Naive B cell (primary cell): ENCODE results near the gene ODC1. TPM values are rescaled to one million over a fixed set of nuclear protein-coding genes. Genes with fewer than 3 reads are reported as not detected.

Experiments used
- ATAC-seq, 2 donors: fragments of 150-1000 bp; cut with Tn5 transposase; 2 replicates each; pipeline ENCODE4 v1.10.0; 2021; ENCODE audit warnings: low read depth in 2 of 2, mild to moderate bottlenecking in 2 of 2, moderate library complexity in 2 of 2
- DNase-seq: peaks from one replicate; pipeline ENCODE4 v3.0.0; 2022
- H3K27ac Mint-ChIP-seq, 6 donors: one replicate each; pipeline ENCODE4 v1.8.0; 2020 to 2022; ENCODE audit warnings: mild to moderate bottlenecking in 6 of 6, mixed read lengths in 6 of 6, moderate library complexity in 5 of 6, inconsistent platforms in 2 of 6
- H3K27me3 Mint-ChIP-seq, 3 donors: one replicate each; pipeline ENCODE4 v1.8.0; 2021 to 2022; ENCODE audit warnings: mixed read lengths in 3 of 3, mild to moderate bottlenecking in 1 of 3
- H3K36me3 Mint-ChIP-seq, 2 donors: one replicate each; pipeline ENCODE4 v1.8.0; 2020 to 2022; ENCODE audit warnings: mixed read lengths in 2 of 2, inconsistent platforms in 1 of 2, mild to moderate bottlenecking in 1 of 2
- H3K4me1 Mint-ChIP-seq, 3 donors: one replicate each; pipeline ENCODE4 v1.8.0; 2020 to 2022; ENCODE audit warnings: mixed read lengths in 3 of 3, inconsistent platforms in 1 of 3, mild to moderate bottlenecking in 1 of 3, moderate library complexity in 1 of 3
- H3K4me3 Mint-ChIP-seq, 8 donors: one replicate each; pipeline ENCODE4 v1.8.0; 2020 to 2022; ENCODE audit warnings: mild to moderate bottlenecking in 8 of 8, mixed read lengths in 8 of 8, moderate library complexity in 8 of 8, inconsistent platforms in 2 of 8
- H3K9me3 Mint-ChIP-seq, 7 donors: one replicate each; pipeline ENCODE4 v1.8.0; 2020 to 2022; ENCODE audit warnings: mixed read lengths in 7 of 7, mild to moderate bottlenecking in 5 of 7, inconsistent platforms in 2 of 7, moderate library complexity in 1 of 7
- polyA plus RNA-seq, 6 donors: library from polyadenylated mRNA; unstranded; fragments of 300-500 nt; fragmentation: Illumina TruSeq; gene quantifications; one replicate each; pipeline ENCODE4 v1.2.3, GENCODE V29; 2021; ENCODE audit warnings: low read depth in 6 of 6

The ODC1 gene
- polyA plus RNA-seq, 6 donors from 2014 or later, result 142 to 202 (median 165) TPM

- H3K4me3 Mint-ChIP-seq, result no peak overlapping the region
- peaks cover 13 to 54% (median 47%) of the 10 kb centered on the region in 3 donors for H3K27me3 Mint-ChIP-seq
- ATAC-seq, result no peak
- DNase-seq, result no peak
- H3K9me3 Mint-ChIP-seq, result peaks cover 0 to 13% (median 7%) of the 10 kb centered on the region in 7 donors
- peaks cover 4 to 12% of the 10 kb centered on the region in 2 donors for H3K36me3 Mint-ChIP-seq
- no peak overlapping the region for H3K27ac Mint-ChIP-seq
- H3K4me1 Mint-ChIP-seq, result peaks cover 0 to 2% (median 0%) of the 10 kb centered on the region in 3 donors
Observed at GRCh38 chr2:10487081-10487740, 39.1 kb upstream of the ODC1 start.

GRCh38 chr2:10486601-10487079 is 38.5 kb upstream of the ODC1 start:
- no peak overlapping the region for H3K4me3 Mint-ChIP-seq
- H3K27ac Mint-ChIP-seq, result no peak overlapping the region
- peaks cover 4 to 12% of the 10 kb centered on the region in 2 donors for H3K36me3 Mint-ChIP-seq
- peaks cover 13 to 59% (median 52%) of the 10 kb centered on the region in 3 donors for H3K27me3 Mint-ChIP-seq
- H3K4me1 Mint-ChIP-seq, result peaks cover 0 to 2% (median 0%) of the 10 kb centered on the region in 3 donors
- ATAC-seq, result no peak
- peaks cover 0 to 9% (median 4%) of the 10 kb centered on the region in 7 donors for H3K9me3 Mint-ChIP-seq
- no peak for DNase-seq

GRCh38 chr2:10486091-10486490 is 38.0 kb upstream of the ODC1 start:
- H3K27me3 Mint-ChIP-seq, result peaks cover 13 to 60% (median 54%) of the 10 kb centered on the region in 3 donors
- DNase-seq, result no peak
- no peak overlapping the region for H3K27ac Mint-ChIP-seq
- H3K9me3 Mint-ChIP-seq, result peaks cover 0 to 4% (median under 1%) of the 10 kb centered on the region in 7 donors
- H3K4me1 Mint-ChIP-seq, result peaks cover under 1 to 2% (median under 1%) of the 10 kb centered on the region in 3 donors
- no peak overlapping the region for H3K4me3 Mint-ChIP-seq
- ATAC-seq, result no peak
- peaks cover 4 to 8% of the 10 kb centered on the region in 2 donors for H3K36me3 Mint-ChIP-seq

- H3K36me3 Mint-ChIP-seq, result no peaks in the 10 kb centered on the region
- no peaks in the 10 kb centered on the region for H3K9me3 Mint-ChIP-seq
- H3K4me1 Mint-ChIP-seq, result peaks cover 5 to 12% (median 7%) of the 10 kb centered on the region in 3 donors
- peaks cover 13 to 41% (median 36%) of the 10 kb centered on the region in 3 donors for H3K27me3 Mint-ChIP-seq
- H3K27ac Mint-ChIP-seq, result no peak overlapping the region
- ATAC-seq, result no peak
- no peak for DNase-seq
- H3K4me3 Mint-ChIP-seq, result no peak overlapping the region
Observed at GRCh38 chr2:10482913-10483312, 34.8 kb upstream of the ODC1 start.

GRCh38 chr2:10482460-10482859 is 34.3 kb upstream of the ODC1 start:
- ATAC-seq (no peak), DNase-seq (no peak)
- Mint-ChIP-seq H3K27me3 (peaks cover 13 to 36% (median 32%) of the 10 kb centered on the region in 3 donors), H3K27ac (no peak overlapping the region), H3K9me3 (no peaks in the 10 kb centered on the region), H3K4me3 (no peak overlapping the region), H3K36me3 (no peaks in the 10 kb centered on the region), H3K4me1 (peaks cover 10 to 17% (median 11%) of the 10 kb centered on the region in 3 donors)

GRCh38 chr2:10481666-10482157 is 33.6 kb upstream of the ODC1 start:
- no peak overlapping the region for H3K27ac Mint-ChIP-seq
- no peak for DNase-seq
- no peaks in the 10 kb centered on the region for H3K36me3 Mint-ChIP-seq
- H3K4me3 Mint-ChIP-seq, result no peak overlapping the region
- peaks cover 17 to 23% (median 17%) of the 10 kb centered on the region in 3 donors for H3K4me1 Mint-ChIP-seq
- peaks cover 13 to 30% (median 28%) of the 10 kb centered on the region in 3 donors for H3K27me3 Mint-ChIP-seq
- ATAC-seq, result no peak
- H3K9me3 Mint-ChIP-seq, result no peaks in the 10 kb centered on the region

- no peak for ATAC-seq
- no peak for DNase-seq
- H3K36me3 Mint-ChIP-seq, result no peaks in the 10 kb centered on the region
- peaks cover 13 to 30% (median 28%) of the 10 kb centered on the region in 3 donors for H3K27me3 Mint-ChIP-seq
- peaks cover 17 to 23% (median 17%) of the 10 kb centered on the region in 3 donors for H3K4me1 Mint-ChIP-seq
- peak overlapping the region in 2 of 6 donors; percentile 19 to 87 for H3K27ac Mint-ChIP-seq
- peak overlapping the region in 1 of 8 donors; percentile 22 for H3K4me3 Mint-ChIP-seq
- H3K9me3 Mint-ChIP-seq, result no peaks in the 10 kb centered on the region
Observed at GRCh38 chr2:10481055-10481665, 33.0 kb upstream of the ODC1 start.

- peaks cover 13 to 30% (median 28%) of the 10 kb centered on the region in 3 donors for H3K27me3 Mint-ChIP-seq
- DNase-seq, result no peak
Observed at GRCh38 chr2:10480359-10480949, 32.3 kb upstream of the ODC1 start.

GRCh38 chr2:10478916-10479315 is 30.8 kb upstream of the ODC1 start:
- H3K27me3 Mint-ChIP-seq, result peaks cover 8 to 30% (median 28%) of the 10 kb centered on the region in 3 donors
- H3K4me1 Mint-ChIP-seq, result peaks cover 17 to 23% (median 17%) of the 10 kb centered on the region in 3 donors
- H3K4me3 Mint-ChIP-seq, result no peak overlapping the region
- H3K9me3 Mint-ChIP-seq, result peaks cover 0 to 2% (median 0%) of the 10 kb centered on the region in 7 donors
- DNase-seq (no peak), ATAC-seq (no peak)
- no peaks in the 10 kb centered on the region for H3K36me3 Mint-ChIP-seq
- no peak overlapping the region for H3K27ac Mint-ChIP-seq

More at GRCh38 chr2:10480359-10480949, 32.3 kb upstream of the ODC1 start:
- Mint-ChIP-seq H3K4me3 (no peak overlapping the region), H3K9me3 (no peaks in the 10 kb centered on the region), H3K4me1 (peaks cover 17 to 23% (median 17%) of the 10 kb centered on the region in 3 donors), H3K36me3 (no peaks in the 10 kb centered on the region), H3K27ac (peak overlapping the region in 1 of 6 donors; percentile 19)
- ATAC-seq, result no peak

- Mint-ChIP-seq H3K4me1 (peaks cover 17 to 23% (median 17%) of the 10 kb centered on the region in 3 donors), H3K9me3 (peaks cover 0 to 2% (median 0%) of the 10 kb centered on the region in 7 donors), H3K4me3 (no peak overlapping the region), H3K27me3 (peaks cover 2 to 26% (median 23%) of the 10 kb centered on the region in 3 donors), H3K36me3 (no peaks in the 10 kb centered on the region), H3K27ac (no peak overlapping the region)
- ATAC-seq, result no peak
- DNase-seq, result no peak
Observed at GRCh38 chr2:10478298-10478625, 30.1 kb upstream of the ODC1 start.

GRCh38 chr2:10477443-10478297 is 29.5 kb upstream of the ODC1 start:
- peak overlapping the region in 3 of 6 donors; percentile 6 to 78 (median 7) for H3K27ac Mint-ChIP-seq
- H3K27me3 Mint-ChIP-seq, result peaks cover 0 to 20% (median 19%) of the 10 kb centered on the region in 3 donors
- DNase-seq (no peak), ATAC-seq (no peak)
- no peaks in the 10 kb centered on the region for H3K36me3 Mint-ChIP-seq
- peak overlapping the region in 1 of 8 donors; percentile 35 for H3K4me3 Mint-ChIP-seq
- peaks cover 17 to 23% (median 17%) of the 10 kb centered on the region in 3 donors for H3K4me1 Mint-ChIP-seq
- peaks cover 0 to 2% (median 0%) of the 10 kb centered on the region in 7 donors for H3K9me3 Mint-ChIP-seq

GRCh38 chr2:10476723-10477442 is 28.8 kb upstream of the ODC1 start:
- H3K9me3 Mint-ChIP-seq, result peaks cover 0 to 2% (median 0%) of the 10 kb centered on the region in 7 donors
- peaks cover 0 to 13% (median 12%) of the 10 kb centered on the region in 3 donors for H3K27me3 Mint-ChIP-seq
- H3K4me3 Mint-ChIP-seq, result no peak overlapping the region
- DNase-seq (no peak), ATAC-seq (no peak)
- H3K27ac Mint-ChIP-seq, result peak overlapping the region in 1 of 6 donors; percentile 6
- H3K36me3 Mint-ChIP-seq, result no peaks in the 10 kb centered on the region
- peaks cover 17 to 23% (median 17%) of the 10 kb centered on the region in 3 donors for H3K4me1 Mint-ChIP-seq
